ENCODE results near the gene MAMSTR.

DNA sequence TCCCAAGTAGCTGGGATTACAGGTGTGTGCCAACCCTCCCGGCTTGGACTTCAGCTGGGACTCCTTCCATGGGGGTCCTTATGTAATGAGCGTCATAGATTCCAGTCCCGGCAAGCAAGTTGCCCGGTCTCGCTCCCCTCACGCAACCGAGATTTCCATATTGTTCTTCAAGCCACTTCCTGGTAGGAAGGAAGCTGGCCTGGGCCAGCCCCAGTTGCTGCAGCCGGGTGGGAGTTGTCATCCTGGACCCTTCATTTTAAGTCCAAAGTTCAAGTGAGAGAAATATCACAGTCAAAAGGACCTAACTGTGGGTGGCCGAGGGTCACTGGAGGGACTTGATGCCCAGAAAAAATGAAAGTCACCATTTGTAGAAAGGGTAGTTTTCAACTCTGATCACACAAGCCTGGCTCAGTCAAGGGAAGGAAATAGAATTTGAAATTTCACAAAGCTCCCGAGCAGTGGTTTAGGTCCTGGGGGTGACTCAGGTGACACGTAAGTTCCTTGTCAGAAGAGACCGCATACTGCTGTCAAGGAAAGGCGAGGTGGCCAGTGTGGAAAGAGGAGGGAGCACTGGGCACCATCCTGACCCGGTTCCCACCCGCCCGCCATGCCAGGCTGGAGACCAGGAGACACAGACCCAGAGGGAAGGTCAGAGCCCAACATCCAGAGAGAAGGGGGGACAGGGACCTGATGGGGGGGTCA is 41.1 kb upstream of the MAMSTR start:
- TF ChIP-seq POLR2A (IDR thresholded peaks at IDR 0.05; ENCODE audit: low read length) (no peak), GATA1 (IDR thresholded peaks at IDR 0.05; ENCODE audit: low read depth, low read length) (no peak)

Measured in erythroblast (primary cell).